Measurements from ENCODE around the gene PLXDC1. TPM values are rescaled to one million over a fixed set of nuclear protein-coding genes. Genes with fewer than 3 reads are reported as not detected.

Gene PLXDC1
- total and polyA plus RNA-seq, 2 of the 8 experiments (the other 6 are each of a cell fraction or from before 2014, with no cell fraction given) = 4.1 to 14.6 TPM

GRCh38 chr17:39156491-39156890 is 5.1 kb upstream of the PLXDC1 start:
- H4K5ac ChIP-seq (ENCODE audit: insufficient read length, low read depth, low read length) = no peak overlapping the region
- no peaks in the 10 kb centered on the region for H3K79me1 ChIP-seq (ENCODE audit: low read depth, low read length)
- H3K27me3 ChIP-seq (replicated peaks in 1 of 4; ENCODE audit: control insufficient read depth in 3 of 4, extremely low read depth in 1 of 4, insufficient read depth in 3 of 4, low read length in 3 of 4) = peaks cover 0 to 3% (median 3%) of the 10 kb centered on the region in 4 experiments; a peak in 6 of 7 replicates
- no peak overlapping the region for H3K4ac ChIP-seq (replicated peaks; ENCODE audit: insufficient read length, low read depth, low read length)
- no peak overlapping the region; the same call in 1 of the 2 replicates for H4K8ac ChIP-seq (ENCODE audit: extremely low read depth, insufficient read depth, low read length)
- H3K23ac ChIP-seq (ENCODE audit: insufficient read length) = no peak overlapping the region
- no peak for FAIRE-seq
- no peaks in the 10 kb centered on the region for H3K36me3 ChIP-seq (ENCODE audit: control insufficient read depth in 2 of 4, insufficient read depth in 4 of 4, low read length in 3 of 4)
- no peak for TF ChIP-seq RAD21 (IDR thresholded peaks at IDR 0.05 in 1 of 2, conservative IDR thresholded peaks at IDR 0.05 in 1 of 2; ENCODE audit: low read depth in 2 of 2, low read length in 2 of 2)
- TF ChIP-seq TEAD4 (IDR thresholded peaks at IDR 0.05; ENCODE audit: low read depth, low read length) = 0 out of 2 replicates have a peak, but pooled peaks have one; percentile 25
- POLR2A ChIA-PET (ENCODE audit: partially characterized antibody) = interaction anchor here (2.6 kb wide), 1 partner anchor 8 kb away, joined by 11 read pairs; the partner anchor contains the start of gene ARL5C
- 0 out of 2 replicates have a peak overlapping the region, but pooled peaks have one; percentile 43 for H2BK20ac ChIP-seq (ENCODE audit: low read length)
- H2AK5ac ChIP-seq (ENCODE audit: low read depth, low read length) = no peak overlapping the region
- no peak overlapping the region for H3K56ac ChIP-seq (replicated peaks; ENCODE audit: insufficient read length, low read depth, low read length)
- DNase-seq (ENCODE audit: low read depth in 1 of 2, low spot score in 2 of 2) = no peak
- no peak overlapping the region for H3K14ac ChIP-seq (ENCODE audit: insufficient read length)
- no peak overlapping the region for H3K4me2 ChIP-seq (ENCODE audit: insufficient read depth in 1 of 2, low read depth in 2 of 2, low read length in 2 of 2)
- no peak overlapping the region for H4K91ac ChIP-seq (replicated peaks; ENCODE audit: insufficient read length, low read length)
- H3K4me3 ChIP-seq (ENCODE audit: extremely low read depth in 1 of 4, insufficient read depth in 2 of 4, low read depth in 3 of 4, low read length in 4 of 4) = no peak overlapping the region
- WGBS, 2 experiments (ENCODE audit: extremely low coverage in 1 of 2, insufficient coverage in 1 of 2, insufficient read length in 1 of 2, insufficient replicate concordance in 2 of 2, low coverage in 1 of 2, low lambda C conversion rate in 2 of 2, missing lambda C conversion rate in 1 of 2) = 84% methylated on average over 7 of the region's 7 CpGs; no CpG with 5 or more reads in 1 of the 2 experiments
- no peak overlapping the region for H2AFZ ChIP-seq (ENCODE audit: low read length)
- no peak overlapping the region for H3K18ac ChIP-seq (ENCODE audit: extremely low read depth, low read length)
- no peaks in the 10 kb centered on the region for H4K20me1 ChIP-seq (replicated peaks in 1 of 2; ENCODE audit: control insufficient read depth in 1 of 2, insufficient read depth in 2 of 2, low read length in 2 of 2)
- H2BK15ac ChIP-seq (ENCODE audit: low read length) = no peak overlapping the region; the same call in 1 of the 2 replicates
- peaks cover 0 to 6% (median 3%) of the 10 kb centered on the region in 4 experiments; a peak in 3 of 7 replicates for H3K4me1 ChIP-seq (replicated peaks in 1 of 4; ENCODE audit: control insufficient read depth in 3 of 4, insufficient read depth in 4 of 4, low read length in 3 of 4)
- CTCF ChIA-PET (ENCODE audit: partially characterized antibody) = interaction anchor here (0.7 to 4.7 kb wide), 7 partner anchors 8 to 289 kb away, joined by 3 to 67 read pairs (median 5); partner anchors contain the start of gene ARL5C
- H3K79me2 ChIP-seq (ENCODE audit: control insufficient read depth in 1 of 2, insufficient read depth in 2 of 2, low read length in 2 of 2) = no peaks in the 10 kb centered on the region
- H2BK120ac ChIP-seq (replicated peaks; ENCODE audit: low read depth, low read length) = no peak overlapping the region
- H3K27ac ChIP-seq (ENCODE audit: low read depth, low read length) = no peak overlapping the region
- H3K23me2 ChIP-seq (ENCODE audit: low read depth, low read length) = peaks cover 18% of the 10 kb centered on the region
- no peaks in the 10 kb centered on the region for H3K9me3 ChIP-seq (ENCODE audit: insufficient read depth in 2 of 2, low read depth in 1 of 2, low read length in 1 of 2)
- no peak overlapping the region for H2BK5ac ChIP-seq (ENCODE audit: low read depth, low read length)
- no peak overlapping the region for H3K9ac ChIP-seq (replicated peaks in 1 of 4; ENCODE audit: extremely low read depth in 1 of 4, low read depth in 3 of 4, low read length in 3 of 4)
- no peak overlapping the region for H2BK12ac ChIP-seq (ENCODE audit: low read depth, low read length)

Measured in H1 (cell line).